GM11168 (cell line): Measurements from ENCODE around the gene PRADC1.
"Not testable (repeated sequence)": the region's sequence is repeated elsewhere in the genome, so short reads cannot be mapped to it uniquely, and the experiment has no call there.

ENCODE experiments used
- in situ Hi-C: fragments of 300-500 bp; cut with MboI; formaldehyde crosslinking; loops from one replicate; pipeline ENCODE4 v1.12.0; 2022; ENCODE audit warnings: low sequenced_read_pairs; ENCODE audit not compliant: unreplicated experiment

PRADC1 gene

DNA sequence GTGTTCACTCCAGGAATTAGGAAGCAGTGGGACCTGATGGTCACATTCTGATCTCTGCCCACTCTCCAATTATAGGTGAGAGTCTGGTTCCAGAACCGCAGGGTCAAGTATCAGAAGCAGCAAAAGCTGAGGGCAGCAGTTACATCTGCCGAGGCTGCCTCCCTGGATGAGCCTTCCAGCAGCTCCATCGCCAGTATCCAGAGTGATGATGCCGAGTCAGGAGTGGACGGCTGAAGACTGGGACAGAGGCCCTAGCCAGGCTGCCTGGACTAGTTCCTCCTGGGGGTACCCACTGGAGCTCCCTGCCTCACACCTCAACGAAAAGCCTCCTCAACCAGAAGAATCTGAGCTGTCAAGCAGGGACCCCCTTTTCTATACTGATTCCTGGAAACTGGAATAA, 22.3 kb downstream of the PRADC1 start:
- in situ Hi-C loops = no loop called here

DNA sequence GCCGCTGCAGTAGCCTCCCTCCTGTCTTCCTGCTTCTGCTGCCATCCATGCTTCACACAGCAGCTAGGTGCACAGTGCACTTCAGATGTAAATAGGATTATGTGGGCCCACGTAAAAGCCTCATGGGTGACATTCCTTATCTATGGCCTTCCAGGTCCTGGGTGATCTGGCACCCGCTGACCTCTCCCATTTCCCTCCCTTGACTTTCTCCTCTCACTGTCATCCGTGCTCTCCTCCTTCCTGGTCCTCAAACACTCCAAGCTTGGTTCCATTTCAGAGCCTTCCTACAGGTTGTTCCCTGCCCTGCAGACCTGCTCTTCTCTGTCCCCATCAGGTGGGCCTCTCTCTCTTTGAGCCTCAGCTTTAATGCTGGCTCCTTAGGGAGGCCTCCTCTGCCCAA, 23.0 kb downstream of the PRADC1 start:
- in situ Hi-C loops = no loop called here

DNA sequence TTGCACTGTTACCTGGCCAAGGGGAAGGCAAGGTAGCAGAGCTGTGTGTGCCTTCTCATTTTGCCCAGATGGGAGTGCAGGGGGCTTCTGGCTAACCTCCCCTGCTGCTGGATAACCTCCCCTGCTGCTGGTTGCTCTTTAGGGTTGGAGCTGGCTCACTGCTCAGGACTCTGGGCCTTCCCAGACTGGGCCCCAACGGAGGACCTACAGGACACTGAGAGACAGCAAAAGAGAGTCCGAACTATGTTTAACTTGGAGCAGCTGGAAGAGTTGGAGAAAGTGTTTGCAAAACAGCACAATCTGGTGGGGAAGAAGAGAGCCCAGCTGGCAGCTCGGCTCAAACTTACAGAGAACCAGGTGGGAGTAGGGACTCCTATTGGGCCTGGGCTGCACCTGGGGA, 24.8 kb downstream of the PRADC1 start:
- in situ Hi-C loops = no loop called here

- in situ Hi-C loops = no loop called here
These were observed 27.4 kb downstream of the PRADC1 start for GRCh38 chr2:73205611-73206010.

GRCh38 chr2:73203055-73203681, 29.9 kb downstream of the PRADC1 start:
- in situ Hi-C loops = no loop called here

GRCh38 chr2:73202156-73203054, 30.6 kb downstream of the PRADC1 start, which contains the start of gene NOTO:
Gene NOTO, plus strand, starts transcription at chr2:73202574. Its CDS starts 93 bp downstream, at chr2:73202667.
- in situ Hi-C loops = no loop called here

DNA sequence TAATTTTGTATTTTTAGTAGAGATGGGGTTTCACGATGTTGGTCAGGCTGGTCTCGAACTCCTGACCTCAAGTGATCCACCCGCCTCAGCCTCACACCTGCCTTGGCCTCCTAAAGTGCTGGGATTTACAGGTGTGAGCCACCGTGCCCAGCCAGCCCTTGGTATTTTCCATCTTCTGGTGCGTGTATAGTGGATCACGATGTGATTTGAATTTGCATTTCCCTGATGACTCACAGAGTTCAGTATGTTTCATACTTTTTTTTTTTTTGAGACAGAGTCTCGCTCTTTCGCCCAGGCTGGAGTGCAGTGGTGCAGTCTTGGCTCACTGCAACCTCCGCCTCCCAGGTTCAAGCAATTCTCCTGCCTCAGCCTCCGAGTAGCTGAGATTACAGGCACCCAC, 32.8 kb downstream of the PRADC1 start:
- in situ Hi-C loops = not testable (repeated sequence)

- in situ Hi-C loops = no loop called here
These were observed 35.5 kb downstream of the PRADC1 start for GRCh38 chr2:73197579-73197978.

DNA sequence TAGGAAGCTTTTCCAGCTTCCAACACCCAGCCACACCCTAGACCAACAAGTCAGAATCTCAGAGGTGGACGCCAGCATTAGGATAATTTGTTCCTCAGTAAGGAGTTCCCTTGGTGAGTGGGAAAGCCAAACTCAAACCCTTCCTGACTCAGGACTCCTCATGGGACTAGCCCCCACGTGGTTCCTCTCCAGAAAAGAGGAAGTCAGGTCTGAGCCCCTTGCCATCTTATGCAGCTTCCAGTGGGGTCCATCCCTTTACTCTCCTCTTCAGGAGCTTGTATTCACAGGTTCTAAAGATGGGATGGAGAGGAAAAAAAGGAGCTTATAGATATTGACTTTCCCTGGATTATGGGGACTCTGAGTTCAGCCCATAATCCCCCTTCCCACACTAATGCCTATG, 45.5 kb downstream of the PRADC1 start:
- in situ Hi-C loops = no loop called here

DNA sequence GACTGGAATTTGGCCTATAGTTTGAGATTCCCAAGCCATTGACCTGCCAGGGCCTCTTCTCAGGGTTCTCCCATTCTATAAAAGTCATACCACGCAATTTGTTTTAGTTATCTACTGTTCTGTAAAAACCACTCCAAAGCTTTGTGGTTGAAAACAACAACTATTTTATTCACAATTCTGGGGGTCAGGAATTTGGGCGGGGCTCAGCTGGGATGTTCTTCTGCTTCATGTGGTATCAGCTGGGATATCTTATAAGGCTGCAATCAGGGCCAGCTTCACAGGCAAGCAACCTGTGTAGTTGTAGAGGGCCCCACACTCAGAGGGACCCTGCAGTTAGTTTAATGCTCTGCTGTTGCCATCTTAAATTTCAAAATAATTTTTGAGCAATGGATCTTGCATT, 47.1 kb downstream of the PRADC1 start:
- in situ Hi-C loops = no loop called here
